Fibroblast of skin of left quadriceps (primary cell): Measurements from ENCODE around the gene GPN2.

Experiments used
- DNase-seq, 2 experiments: peaks; one replicate each; pipeline ENCODE4 v3.0.0-alpha.2; 2013; ENCODE audit warnings: low read depth in 2 of 2

GPN2 gene

GRCh38 chr1:26889551-26890466 is at the start of gene GPN2:
Gene GPN2, minus strand, starts transcription at chr1:26890283. Its CDS starts 187 bp downstream, at chr1:26890096.
- DNase-seq, result peak; percentile 34 to 41

GRCh38 chr1:26938659-26939025 is 48.6 kb upstream of the GPN2 start:
- DNase-seq, result no peak

- DNase-seq, result no peak
Measured at GRCh38 chr1:26938004-26938658, 48.0 kb upstream of the GPN2 start.

GRCh38 chr1:26936823-26937222 is 46.7 kb upstream of the GPN2 start:
- no peak for DNase-seq

GRCh38 chr1:26932531-26932930 is 42.4 kb upstream of the GPN2 start:
- no peak for DNase-seq

- DNase-seq, result no peak
Measured at GRCh38 chr1:26923711-26924110, 33.6 kb upstream of the GPN2 start.

GRCh38 chr1:26922901-26923300 is 32.8 kb upstream of the GPN2 start:
- no peak for DNase-seq

- no peak for DNase-seq
Measured at GRCh38 chr1:26922431-26922729, 32.3 kb upstream of the GPN2 start.

GRCh38 chr1:26921540-26922430 is 31.7 kb upstream of the GPN2 start, which contains the start of gene NUDC:
Gene NUDC, plus strand, starts transcription at chr1:26921743. Its CDS starts 106 bp downstream, at chr1:26921849.
- DNase-seq, result peak; percentile 91

- no peak for DNase-seq
Measured at GRCh38 chr1:26921126-26921539, 31.1 kb upstream of the GPN2 start.

- DNase-seq, result no peak
Measured at GRCh38 chr1:26915204-26915842, 25.2 kb upstream of the GPN2 start.

- no peak for DNase-seq
Measured at GRCh38 chr1:26913754-26914619, 23.9 kb upstream of the GPN2 start, which contains the start of gene NR0B2. Gene NR0B2, minus strand, starts transcription at chr1:26913975. Its CDS starts 35 bp downstream, at chr1:26913940.

- DNase-seq, result no peak
Measured at GRCh38 chr1:26913389-26913753, 23.3 kb upstream of the GPN2 start.

- DNase-seq, result no peak
Measured at GRCh38 chr1:26912147-26912490, 22.0 kb upstream of the GPN2 start.

- no peak for DNase-seq
Measured at GRCh38 chr1:26911399-26912146, 21.5 kb upstream of the GPN2 start.

- no peak for DNase-seq
Measured at GRCh38 chr1:26910343-26911160, 20.5 kb upstream of the GPN2 start.

GRCh38 chr1:26909951-26910342 is 19.9 kb upstream of the GPN2 start:
- no peak for DNase-seq

- DNase-seq, result no peak
Measured at GRCh38 chr1:26907071-26907917, 17.2 kb upstream of the GPN2 start.
